Motor neuron (in vitro differentiated cells): ENCODE results near the gene DNAH9. TPM values are rescaled to one million over a fixed set of nuclear protein-coding genes. Genes with fewer than 3 reads are reported as not detected.

Source experiments
- ATAC-seq, 8 experiments: fragments of 200-7000 bp; cut with Tn5 transposase; replicated peaks in 6 of 8; 2 replicates each; pipeline ENCODE4 v1.8.0; 2021; ENCODE audit warnings: mild to moderate bottlenecking in 8 of 8, moderate library complexity in 8 of 8
- H3K27ac ChIP-seq, 2 donors: fragments of 250-450 bp; sonication (Bioruptor Pico); 2 replicates each; pipeline ENCODE4 v1.9.0; 2021; ENCODE audit warnings: antibody characterized with exemption in 2 of 2, mild to moderate bottlenecking in 2 of 2, moderate library complexity in 1 of 2
- H3K4me1 ChIP-seq, 2 donors: fragments of 250-450 bp; sonication (Bioruptor Pico); replicated peaks in 1 of 2; 2 replicates each; pipeline ENCODE4 v1.6.1; 2021; ENCODE audit warnings: antibody characterized with exemption in 2 of 2, mild to moderate bottlenecking in 2 of 2, moderate library complexity in 1 of 2
- H3K4me3 ChIP-seq, 5 donors: fragments of 250-450 bp; sonication (Bioruptor Pico); 2 replicates each; pipeline ENCODE4 v1.9.0; 2021; ENCODE audit warnings: antibody characterized with exemption in 5 of 5, mild to moderate bottlenecking in 5 of 5, moderate library complexity in 4 of 5
- WGBS, 10 experiments: fragments of 450-650 bp; shearing (Covaris generic); methylation state at CpG; one replicate each; pipeline ENCODE4 v1.0.0; 2022; 5-methylcytosine and 5-hydroxymethylcytosine counted together
- in situ Hi-C, 9 experiments: fragments of 400-800 bp; cut with MboI; loops; one replicate each; pipeline ENCODE4 v1.15.0; 2021; ENCODE audit warnings: low sequenced_read_pairs in 9 of 9, low pct_unique_long_range_greater_than_20kb in 2 of 9; ENCODE audit not compliant: unreplicated experiment in 9 of 9
- total RNA-seq, 8 experiments: library from RNA; unstranded; fragments of 300-600 nt; gene quantifications; 2 replicates each; pipeline versions ENCODE4 v1.2.3 to v1.2.4, GENCODE V29; 2022

The DNAH9 gene
- total RNA-seq, 8 experiments from 2014 or later = 0.20 to 7.6 (median 2.5) TPM

DNA sequence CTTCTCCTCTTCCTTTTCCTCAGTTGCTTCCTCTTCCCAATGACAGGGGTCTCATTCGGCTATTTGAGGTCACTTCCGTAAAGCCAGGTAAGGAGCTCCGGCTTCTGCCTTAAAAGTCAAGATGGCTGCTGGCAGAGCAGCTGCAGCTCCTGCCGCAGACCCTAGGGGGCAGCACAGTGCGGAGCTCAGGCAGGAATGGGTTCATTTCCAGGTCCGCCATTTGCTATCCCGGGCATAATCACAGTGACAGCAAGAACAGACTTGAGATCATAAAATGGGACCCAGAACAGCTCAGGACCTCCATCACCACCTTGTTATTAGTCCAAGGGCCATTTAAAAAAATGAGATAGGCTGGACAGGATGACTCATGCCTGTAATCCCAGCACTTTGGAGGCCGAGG is 199.5 kb downstream of the DNAH9 start:
- no peaks in the 10 kb centered on the region for H3K4me1 ChIP-seq
- in situ Hi-C loops = no loop called here
- WGBS, 10 experiments = 57 to 96% (median 63%) methylated on average over 2 to 5 of the region's 8 CpGs; no CpG with 5 or more reads in 4 of the 10 experiments
- H3K27ac ChIP-seq = no peak overlapping the region
- no peak overlapping the region for H3K4me3 ChIP-seq
- no peak for ATAC-seq

DNA sequence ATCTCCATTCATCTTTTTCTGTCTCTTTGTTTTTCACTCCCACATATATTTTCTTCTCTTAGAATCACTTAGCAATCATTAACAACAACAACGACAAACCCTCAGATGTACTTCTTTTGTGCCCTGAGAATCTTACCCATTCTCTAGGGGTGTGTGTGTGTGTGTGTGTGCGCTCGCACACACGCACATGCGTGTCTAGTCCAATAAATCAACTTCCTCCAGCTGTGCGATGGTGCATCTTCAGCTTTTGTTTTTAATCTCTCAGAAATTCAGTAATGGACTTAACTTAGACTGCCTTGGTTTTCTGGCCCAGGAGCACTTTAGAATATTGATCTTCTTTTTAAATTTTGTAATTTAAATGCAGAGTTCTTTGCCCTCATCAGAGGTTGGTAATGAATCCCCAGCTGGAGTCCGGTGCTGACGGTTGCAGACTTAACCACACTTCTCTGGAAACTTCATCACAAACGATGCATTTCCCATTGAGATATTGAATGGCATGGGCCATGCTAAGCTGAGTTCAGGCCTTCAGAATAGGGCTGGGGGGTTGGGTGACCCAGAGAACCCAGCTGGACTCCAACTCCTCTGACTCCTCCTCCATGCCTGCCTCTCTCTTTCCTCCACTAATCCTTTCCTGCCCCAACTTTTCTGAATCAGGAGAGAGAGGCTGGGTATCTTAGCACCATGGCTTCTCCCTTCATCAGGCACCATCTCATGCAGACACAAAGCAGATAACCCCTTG is 205.1 kb downstream of the DNAH9 start:
- 2 to 92% (median 31%) methylated on average over 2 to 9 of the region's 9 CpGs for WGBS, 10 experiments
- Histone ChIP-seq H3K4me3 (no peak overlapping the region), H3K4me1 (peaks cover 8 to 9% of the 10 kb centered on the region in 2 donors), H3K27ac (no peak overlapping the region)
- ATAC-seq = peak in 4 of 8 experiments; percentile 33 to 78 (median 48)
- in situ Hi-C loops = no loop called here

- in situ Hi-C loops = no loop called here
- H3K27ac ChIP-seq = no peak overlapping the region
- H3K4me3 ChIP-seq = no peak overlapping the region
- peak in 3 of 8 experiments; percentile 95 to 98 (median 97) for ATAC-seq
- peaks cover 8 to 9% of the 10 kb centered on the region in 2 donors for H3K4me1 ChIP-seq
- WGBS, 10 experiments = 11 to 100% (median 79%) methylated on average over 2 to 6 of the region's 6 CpGs; no CpG with 5 or more reads in 1 of the 10 experiments
Observed at GRCh38 chr17:11805138-11805537, 206.9 kb downstream of the DNAH9 start.

DNA sequence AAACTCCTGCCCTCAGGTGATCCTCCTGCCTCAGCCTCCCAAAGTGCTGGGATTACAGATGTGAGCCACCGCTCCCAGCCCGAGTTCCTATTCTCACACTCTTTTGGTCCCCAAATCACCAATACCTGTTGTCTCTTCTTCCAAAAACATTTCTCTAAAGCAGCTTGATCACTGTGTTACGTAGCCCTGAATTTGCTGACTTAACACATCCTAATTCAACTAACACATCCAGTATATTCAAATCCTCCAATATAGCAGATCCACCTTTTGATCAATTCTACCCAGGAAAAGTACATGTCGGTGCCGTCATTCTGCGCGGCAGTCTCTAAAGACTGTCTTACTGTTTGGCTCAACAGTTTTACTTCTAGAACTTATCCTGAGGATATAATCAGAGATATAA is 207.7 kb downstream of the DNAH9 start:
- in situ Hi-C loops = no loop called here
- Histone ChIP-seq H3K27ac (no peak overlapping the region), H3K4me3 (no peak overlapping the region), H3K4me1 (peaks cover 8 to 9% of the 10 kb centered on the region in 2 donors)
- 48 to 100% (median 96%) methylated on average over 3 to 7 of the region's 7 CpGs; no CpG with 5 or more reads in 1 of the 10 experiments for WGBS, 10 experiments
- no peak for ATAC-seq

- 36 to 97% (median 84%) methylated on average over 1 to 6 of the region's 7 CpGs; no CpG with 5 or more reads in 5 of the 10 experiments for WGBS, 10 experiments
- Histone ChIP-seq H3K4me1 (peaks cover 8 to 9% of the 10 kb centered on the region in 2 donors), H3K27ac (no peak overlapping the region), H3K4me3 (no peak overlapping the region)
- ATAC-seq = no peak
- in situ Hi-C loops = no loop called here
Observed at GRCh38 chr17:11807606-11808005, 209.3 kb downstream of the DNAH9 start.

DNA sequence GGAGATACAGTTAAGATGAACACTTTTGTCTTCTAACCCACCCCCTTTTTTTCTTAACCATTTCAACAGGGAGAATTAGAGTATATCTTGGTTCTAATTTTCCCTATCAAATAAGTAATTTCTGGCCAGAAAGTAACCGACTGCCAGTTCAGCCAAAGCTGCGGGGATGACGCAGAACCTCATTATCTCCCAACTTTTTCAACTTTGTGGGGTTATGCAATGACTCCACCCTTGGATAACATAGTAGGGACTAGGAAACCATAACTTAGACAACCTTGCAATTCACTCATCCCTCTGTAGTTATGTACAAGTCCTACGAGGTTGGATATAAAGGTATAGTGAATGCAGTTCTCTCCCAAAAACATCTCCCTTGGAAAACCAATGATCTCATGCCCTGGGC is 215.0 kb downstream of the DNAH9 start:
- Histone ChIP-seq H3K4me3 (no peak overlapping the region), H3K27ac (no peak overlapping the region), H3K4me1 (no peaks in the 10 kb centered on the region)
- no peak for ATAC-seq
- in situ Hi-C loops = no loop called here
- 0 to 91% (median 78%) methylated on average over 1 to 4 of the region's 4 CpGs; no CpG with 5 or more reads in 2 of the 10 experiments for WGBS, 10 experiments

DNA sequence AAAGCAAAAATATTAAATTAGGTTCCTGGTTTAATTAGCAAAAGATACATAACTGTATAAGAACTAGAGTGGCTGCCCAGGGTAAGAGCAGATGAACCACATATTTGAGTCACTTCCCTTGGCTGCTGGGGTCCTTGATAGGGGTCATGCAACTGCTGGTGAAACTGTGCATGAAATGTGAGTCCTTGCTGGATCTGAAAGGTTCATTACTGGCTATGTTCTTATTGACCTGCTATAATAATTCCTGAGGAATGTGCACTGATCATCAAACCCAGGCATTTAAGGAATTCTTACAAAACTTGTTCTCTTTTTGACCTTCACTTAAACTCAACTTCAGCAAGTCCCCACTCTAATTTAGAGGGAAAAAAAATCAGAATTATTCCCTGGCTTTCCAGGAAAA is 215.6 kb downstream of the DNAH9 start:
- in situ Hi-C loops = no loop called here

DNA sequence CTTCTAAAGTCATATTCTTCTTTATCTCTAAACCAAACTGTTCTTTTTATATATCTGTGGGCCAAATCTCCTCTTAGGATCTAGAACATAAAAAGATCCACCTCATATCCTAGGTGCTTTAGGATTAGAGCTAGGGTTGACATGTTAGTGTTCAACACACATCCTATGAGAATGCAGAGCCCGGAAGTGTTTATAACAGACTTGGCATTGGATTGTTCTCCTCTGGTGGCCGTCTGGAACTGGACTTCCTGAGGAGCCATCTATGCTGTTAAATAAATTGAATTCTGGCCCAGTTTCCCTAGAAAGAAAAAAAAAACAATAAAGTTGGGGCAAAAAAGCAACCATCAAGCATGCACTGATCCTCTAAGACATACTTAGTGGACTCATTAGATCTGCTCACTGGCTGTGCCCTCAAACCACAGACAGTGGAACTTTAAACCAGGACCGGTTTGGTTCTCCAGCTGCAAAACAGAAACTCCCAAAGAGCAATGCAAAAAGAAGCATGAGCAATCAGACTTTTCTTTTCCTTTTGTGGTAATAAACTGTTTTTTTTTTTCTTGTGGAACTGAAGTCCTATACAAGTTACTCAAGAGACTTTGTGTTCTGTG is 216.5 kb downstream of the DNAH9 start:
- Histone ChIP-seq H3K27ac (no peak overlapping the region), H3K4me1 (no peaks in the 10 kb centered on the region), H3K4me3 (no peak overlapping the region)
- in situ Hi-C loops = no loop called here
- 0 to 92% (median 83%) methylated on average over 1 to 3 of the region's 3 CpGs; no CpG with 5 or more reads in 1 of the 10 experiments for WGBS, 10 experiments
- ATAC-seq = no peak

More for the DNA sequence above, 215.6 kb downstream of the DNAH9 start:
- H3K4me3 ChIP-seq = no peak overlapping the region
- no peaks in the 10 kb centered on the region for H3K4me1 ChIP-seq
- H3K27ac ChIP-seq = no peak overlapping the region
- no peak for ATAC-seq

- no peak for ATAC-seq
- 20 to 100% (median 98%) methylated on average over 1 to 2 of the region's 2 CpGs; no CpG with 5 or more reads in 2 of the 10 experiments for WGBS, 10 experiments
- Histone ChIP-seq H3K4me3 (no peak overlapping the region), H3K4me1 (no peaks in the 10 kb centered on the region), H3K27ac (no peak overlapping the region)
- in situ Hi-C loops = no loop called here
Observed at GRCh38 chr17:11816409-11816808, 218.1 kb downstream of the DNAH9 start.

DNA sequence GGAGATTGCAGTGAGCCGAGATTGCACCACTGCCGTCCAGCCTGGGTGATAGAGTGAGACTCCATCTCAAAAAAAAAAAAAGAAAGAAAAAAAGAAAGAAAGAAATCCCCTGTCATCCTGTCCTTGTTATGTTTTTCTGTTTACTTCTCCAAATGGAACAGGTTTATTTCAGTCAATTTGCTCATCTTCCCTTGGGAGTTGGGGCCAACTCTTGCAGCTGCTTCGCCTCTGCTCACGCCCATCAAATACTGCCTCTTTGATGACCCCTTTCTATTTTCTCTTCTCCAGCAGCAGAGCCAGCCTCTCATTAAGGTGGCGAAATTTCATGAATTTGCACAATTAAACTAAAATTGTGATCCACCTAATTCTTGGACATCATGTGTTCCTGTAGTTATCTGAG is 225.6 kb downstream of the DNAH9 start:
- no peak overlapping the region for H3K4me3 ChIP-seq
- no peak overlapping the region for H3K27ac ChIP-seq
- H3K4me1 ChIP-seq = peaks cover 0 to 7% of the 10 kb centered on the region in 2 donors
- in situ Hi-C loops = no loop called here
- peak in 1 of 8 experiments; percentile 24 for ATAC-seq
- WGBS, 10 experiments = 0 to 93% (median 80%) methylated on average over 1 to 5 of the region's 5 CpGs

GRCh38 chr17:11825572-11826209 is 227.4 kb downstream of the DNAH9 start:
- in situ Hi-C loops = no loop called here
- peak in 4 of 8 experiments; percentile 40 to 99 (median 97) for ATAC-seq
- Histone ChIP-seq H3K27ac (no peak overlapping the region), H3K4me3 (no peak overlapping the region), H3K4me1 (peaks cover 0 to 7% of the 10 kb centered on the region in 2 donors)
- WGBS, 10 experiments = 0 to 50% (median 29%) methylated on average over 1 of the region's 1 CpG; no CpG with 5 or more reads in 2 of the 10 experiments

- Histone ChIP-seq H3K4me3 (no peak overlapping the region), H3K27ac (peak overlapping the region; percentile 3 to 8), H3K4me1 (peaks cover 14 to 18% of the 10 kb centered on the region in 2 donors)
- WGBS, 10 experiments = 0 to 54% (median 18%) methylated on average over 1 to 10 of the region's 10 CpGs
- in situ Hi-C loops = no loop called here
- ATAC-seq = peak in 3 of 8 experiments; percentile 60 to 73 (median 66)
Observed at GRCh38 chr17:11832401-11833137, 234.3 kb downstream of the DNAH9 start.

GRCh38 chr17:11836508-11836907 is 238.2 kb downstream of the DNAH9 start:
- Histone ChIP-seq H3K4me3 (no peak overlapping the region), H3K4me1 (peaks cover 14 to 18% of the 10 kb centered on the region in 2 donors), H3K27ac (no peak overlapping the region)
- in situ Hi-C loops = no loop called here
- 28 to 100% (median 71%) methylated on average over 1 to 5 of the region's 5 CpGs; no CpG with 5 or more reads in 1 of the 10 experiments for WGBS, 10 experiments
- ATAC-seq = no peak
